Fibroblast of the aortic adventitia (primary cell): ENCODE measurements around the gene SWSAP1. TPM values are rescaled to one million over a fixed set of nuclear protein-coding genes. Genes with fewer than 3 reads are reported as not detected.

Experiments used
- DNase-seq: peaks from one replicate; pipeline ENCODE4 v3.0.0-alpha.2; 2010; ENCODE audit warnings: low read depth
- H3K4me3 ChIP-seq: 2 replicates; pipeline ENCODE4 v1.5.1; 2011; ENCODE audit warnings: low read depth, mild to moderate bottlenecking, control low read depth, low read length, moderate library complexity
- CTCF ChIP-seq: IDR thresholded peaks from 2 replicates; pipeline ENCODE4 v1.5.1; 2011; ENCODE audit warnings: mild to moderate bottlenecking, low read length, control low read depth, inconsistent platforms; ENCODE audit not compliant: insufficient read depth
- total RNA-seq: library from RNA; depleted of rRNA; stranded (reverse); fragments of >200 nt; gene quantifications from 2 replicates; pipeline ENCODE4 v1.2.3, GENCODE V29; 2012; ENCODE audit warnings: low replicate concordance

Gene SWSAP1
- total RNA-seq, 1 donor = 0.45 TPM

- no peak overlapping the region for H3K4me3 ChIP-seq
- DNase-seq = no peak
- no peak for TF ChIP-seq CTCF
Measured at GRCh38 chr19:11418094-11418548, 43.7 kb downstream of the SWSAP1 start.

- DNase-seq = no peak
- TF ChIP-seq CTCF = no peak
- peak within 1 kb of the TSS; percentile 45 for H3K4me3 ChIP-seq
Measured at GRCh38 chr19:11418549-11419506, 44.4 kb downstream of the SWSAP1 start, which contains the start of gene RGL3. RGL3 (minus strand) TSS chr19:11419314; CDS start chr19:11419278, 36 bp downstream.

- no peak for TF ChIP-seq CTCF
- peak; percentile 27 for DNase-seq
- no peak overlapping the region for H3K4me3 ChIP-seq
Measured at GRCh38 chr19:11420429-11421370, 46.2 kb downstream of the SWSAP1 start.

GRCh38 chr19:11421371-11422098, 47.1 kb downstream of the SWSAP1 start:
- no peak overlapping the region for H3K4me3 ChIP-seq
- DNase-seq = no peak
- TF ChIP-seq CTCF = no peak

- peak; percentile 23 for DNase-seq
- H3K4me3 ChIP-seq = no peak overlapping the region
- TF ChIP-seq CTCF = no peak
Measured at GRCh38 chr19:11422163-11423065, 47.9 kb downstream of the SWSAP1 start.
